NCI-H2029 treated with DMSO at 0.1 percent for 48 hours (cell line): ENCODE data around the gene RPS8.
"Not testable (repeated sequence)": the region's sequence is repeated elsewhere in the genome, so short reads cannot be mapped to it uniquely, and the experiment has no call there.

Experiments used
- DNase-seq: peaks from one replicate; lab custom pipeline; 2025; lab: John Stamatoyannopoulos, UW

The RPS8 gene

GRCh38 chr1:44775078-44775929 is at the start of gene RPS8:
Gene RPS8 (plus strand): TSS chr1:44775540. CDS start chr1:44775597, 57 bp downstream.
- DNase-seq = peak; percentile 98

DNA sequence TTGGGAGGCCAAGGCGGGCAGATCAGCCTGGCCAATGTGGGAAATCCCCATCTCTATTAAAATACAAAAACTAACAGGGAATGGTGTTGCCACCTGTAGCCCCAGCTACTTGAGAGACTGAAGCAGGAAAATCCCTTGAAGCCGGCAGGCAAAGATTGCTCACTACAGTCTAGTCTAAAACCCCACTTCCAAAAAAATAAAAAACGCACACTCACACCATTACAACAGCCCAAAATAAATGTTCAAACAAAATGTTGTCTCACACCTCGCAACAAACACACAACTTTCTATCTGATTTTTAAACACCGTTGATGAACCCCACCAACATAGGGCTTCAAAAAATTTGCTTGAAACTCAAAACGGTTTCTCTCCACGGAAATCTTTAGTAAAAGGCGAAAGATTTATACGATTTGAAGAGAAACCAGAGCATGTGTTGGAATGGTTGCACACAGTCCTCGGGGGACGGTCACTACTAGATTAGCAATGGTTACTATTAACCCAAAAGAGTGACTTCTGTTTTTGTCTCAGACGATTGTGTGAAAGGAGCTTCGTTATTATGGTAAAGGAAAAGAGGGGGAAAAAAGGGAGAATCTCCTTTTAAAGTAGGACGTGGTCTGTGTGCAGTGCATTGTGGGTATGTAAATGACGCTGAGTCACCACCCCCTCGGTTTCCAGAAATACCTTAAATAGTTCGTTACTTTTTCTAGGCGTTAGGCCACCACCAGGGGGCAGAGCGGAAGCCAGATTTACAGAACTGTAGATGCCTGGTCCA is 44.4 kb upstream of the RPS8 start, which contains the start of gene RNU5D-1:
RNU5D-1 (minus strand) TSS at position 430 of the 772 bp plus-strand sequence.
- DNase-seq = peak; percentile 99

DNA sequence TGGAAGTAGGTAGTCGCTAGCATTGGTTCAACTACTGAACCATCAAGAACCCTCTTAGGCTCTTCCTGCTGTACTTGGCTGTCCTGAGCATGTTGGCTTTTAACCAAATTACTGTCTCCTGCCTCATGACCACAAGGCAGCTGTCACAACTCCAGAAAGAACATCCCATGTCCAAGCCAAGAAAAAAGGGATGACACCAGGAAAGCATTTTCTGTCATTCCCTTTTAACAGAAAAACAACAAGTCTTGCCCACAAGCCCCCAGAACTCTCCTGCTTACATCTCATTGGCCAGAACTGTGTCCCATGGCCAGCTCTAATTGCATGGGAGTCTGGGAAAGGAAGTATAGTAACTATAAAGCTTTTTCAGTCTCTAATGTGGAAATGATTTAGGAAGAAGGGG is 42.0 kb upstream of the RPS8 start:
- peak; percentile 90 for DNase-seq

GRCh38 chr1:44733784-44734183 is 41.6 kb upstream of the RPS8 start:
- no peak for DNase-seq

DNA sequence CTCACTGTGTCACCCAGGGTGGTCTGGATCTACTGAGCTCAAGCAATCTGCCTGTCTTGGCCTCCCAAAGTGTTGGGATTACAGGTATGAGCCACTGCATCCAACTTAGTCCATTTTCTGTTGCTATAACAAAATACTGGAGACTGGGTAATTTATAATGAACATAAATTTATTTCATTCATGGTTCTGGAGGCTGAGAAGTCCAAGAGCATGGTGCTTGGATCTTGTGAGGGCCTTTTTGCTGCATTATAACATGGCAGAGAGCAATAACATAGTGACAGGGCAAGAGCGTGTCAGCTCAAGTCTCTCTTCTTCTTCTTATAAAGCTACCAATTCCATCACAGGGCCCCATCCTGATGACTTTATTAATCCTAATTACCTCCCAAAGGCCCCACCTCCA is 39.3 kb upstream of the RPS8 start:
- DNase-seq = no peak

DNA sequence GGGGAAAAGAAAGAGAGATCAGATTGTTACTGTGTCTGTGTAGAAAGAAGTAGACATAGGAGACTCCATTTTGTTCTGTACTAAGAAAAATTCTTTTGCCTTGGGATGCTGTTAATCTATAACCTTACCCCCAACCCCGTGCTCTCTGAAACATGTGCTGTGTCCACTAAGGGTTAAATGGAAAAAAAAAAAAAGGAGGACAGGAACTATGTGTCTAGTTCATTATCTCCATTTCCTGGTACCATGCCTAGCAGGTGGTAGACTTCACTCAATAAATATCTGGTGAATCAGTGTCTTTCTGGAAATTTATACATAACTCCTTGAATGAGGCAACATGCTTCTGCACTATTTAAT is 36.4 kb upstream of the RPS8 start:
- peak; percentile 74 for DNase-seq

DNA sequence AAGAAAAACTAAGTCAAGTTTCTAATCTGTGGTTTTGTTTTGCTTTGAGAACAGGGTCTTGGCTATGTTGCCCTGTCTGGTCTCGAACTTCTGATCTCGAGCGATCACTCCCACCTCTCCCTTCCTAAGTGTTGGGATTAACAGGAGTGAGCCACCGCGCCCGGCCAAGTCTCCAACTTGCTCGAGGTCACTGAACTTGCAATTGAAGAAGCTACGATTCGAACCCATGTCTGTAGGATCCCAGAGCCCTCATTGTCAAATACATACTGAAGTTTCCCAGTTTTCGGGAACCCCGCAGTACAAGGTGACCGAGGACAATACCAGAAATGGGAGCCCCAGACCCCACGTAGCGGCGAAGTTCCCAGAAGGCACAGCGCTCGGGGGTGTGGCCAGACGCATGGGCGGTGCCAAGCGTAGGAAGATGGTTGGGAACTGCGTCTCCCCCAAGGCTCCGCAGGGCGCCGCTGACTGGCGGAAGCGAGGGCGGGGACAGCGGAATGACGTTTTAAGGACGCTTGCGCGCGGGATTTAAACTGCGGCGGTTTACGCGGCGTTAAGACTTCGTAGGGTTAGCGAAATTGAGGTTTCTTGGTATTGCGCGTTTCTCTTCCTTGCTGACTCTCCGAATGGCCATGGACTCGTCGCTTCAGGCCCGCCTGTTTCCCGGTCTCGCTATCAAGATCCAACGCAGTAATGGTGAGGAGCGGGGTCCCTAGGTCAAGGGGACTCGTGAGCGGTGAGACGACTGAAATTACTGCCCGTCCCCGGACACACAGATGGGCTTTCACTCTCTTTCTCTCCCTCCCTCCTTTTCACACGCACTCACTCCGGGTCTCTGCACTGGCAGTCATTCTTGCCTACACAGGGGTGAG is 35.8 kb upstream of the RPS8 start, which contains the start of gene KIF2C:
KIF2C (plus strand) TSS at position 531 of the 872 bp plus-strand sequence; CDS start at position 627, 96 bp downstream.
- peak; percentile 99 for DNase-seq

- no peak for DNase-seq
Measured at GRCh38 chr1:44740179-44740617, 35.1 kb upstream of the RPS8 start.

DNA sequence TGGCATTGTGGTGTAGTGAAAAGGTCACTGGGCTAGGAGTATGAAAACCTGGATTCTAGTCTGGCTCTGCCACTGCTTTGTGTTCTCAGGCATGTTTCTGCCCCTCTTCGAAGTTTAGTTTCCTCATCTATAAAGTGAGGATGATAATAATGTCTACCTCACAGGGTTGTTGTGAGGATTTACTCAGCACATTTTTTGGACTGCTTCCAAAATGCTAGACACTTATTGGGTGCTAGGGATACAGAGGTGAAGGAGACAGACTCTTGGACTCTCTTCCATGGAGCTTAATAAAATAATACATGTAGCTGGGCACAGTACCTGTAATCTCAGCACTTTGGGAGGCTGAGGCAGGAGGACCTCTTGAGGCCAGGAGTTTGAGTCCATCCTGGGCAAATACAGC is 32.1 kb upstream of the RPS8 start:
- no peak for DNase-seq

- no peak for DNase-seq
Measured at GRCh38 chr1:44747878-44748277, 27.5 kb upstream of the RPS8 start.

- no peak for DNase-seq
Measured at GRCh38 chr1:44757420-44757819, 17.9 kb upstream of the RPS8 start.

DNA sequence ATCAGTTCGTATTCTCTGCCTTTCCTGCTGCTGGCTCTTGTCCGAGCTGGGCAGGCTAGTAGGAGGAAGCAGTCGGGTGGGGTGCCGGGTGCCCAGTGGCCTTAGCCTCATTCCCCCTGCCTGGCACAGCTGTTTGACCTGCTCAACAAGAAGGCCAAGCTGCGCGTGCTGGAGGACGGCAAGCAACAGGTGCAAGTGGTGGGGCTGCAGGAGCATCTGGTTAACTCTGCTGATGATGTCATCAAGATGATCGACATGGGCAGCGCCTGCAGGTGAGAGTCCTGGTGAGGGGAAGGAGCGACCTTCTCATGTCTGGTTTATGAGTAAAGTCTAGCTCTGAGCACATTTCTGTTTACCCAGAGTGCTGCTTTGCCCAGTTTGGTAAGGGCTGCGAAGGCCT is 16.3 kb upstream of the RPS8 start:
- DNase-seq = no peak

GRCh38 chr1:44760876-44761275 is 14.5 kb upstream of the RPS8 start:
- DNase-seq = no peak

GRCh38 chr1:44766421-44766820 is 8.9 kb upstream of the RPS8 start:
- not testable (repeated sequence) for DNase-seq

- DNase-seq = no peak
Measured at GRCh38 chr1:44775930-44776729, 790 bp downstream of the RPS8 start.

DNA sequence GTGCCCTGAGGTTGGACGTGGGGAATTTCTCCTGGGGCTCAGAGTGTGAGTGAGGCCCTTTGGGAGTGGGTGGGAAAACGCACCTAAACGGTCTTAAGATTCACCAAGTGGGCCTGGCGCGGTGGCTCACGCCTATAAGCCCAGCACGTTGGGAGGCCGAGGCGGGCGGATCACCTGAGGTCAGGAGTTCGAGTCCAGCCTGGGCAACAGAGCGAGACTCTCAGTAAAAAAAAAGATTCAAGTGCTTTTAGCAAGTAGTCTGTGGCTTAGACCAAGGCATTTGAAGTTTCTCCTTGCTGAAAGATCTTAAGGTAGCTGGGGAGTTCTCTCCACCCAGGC is 1.4 kb downstream of the RPS8 start:
- DNase-seq = no peak

DNA sequence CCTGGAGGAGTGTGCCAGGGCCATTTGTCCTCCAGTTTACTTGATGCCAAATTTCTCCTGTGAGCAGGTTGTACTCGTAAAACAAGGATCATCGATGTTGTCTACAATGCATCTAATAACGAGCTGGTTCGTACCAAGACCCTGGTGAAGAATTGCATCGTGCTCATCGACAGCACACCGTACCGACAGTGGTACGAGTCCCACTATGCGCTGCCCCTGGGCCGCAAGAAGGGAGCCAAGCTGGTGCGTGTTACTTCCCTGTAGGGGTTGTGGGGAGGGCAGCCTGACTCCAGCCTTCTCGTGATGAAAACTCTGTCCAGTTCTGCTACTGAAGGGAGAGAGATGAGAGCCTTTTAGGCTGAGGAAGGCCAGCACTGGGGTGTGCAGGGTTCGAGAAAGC is 2.2 kb downstream of the RPS8 start:
- no peak for DNase-seq

DNA sequence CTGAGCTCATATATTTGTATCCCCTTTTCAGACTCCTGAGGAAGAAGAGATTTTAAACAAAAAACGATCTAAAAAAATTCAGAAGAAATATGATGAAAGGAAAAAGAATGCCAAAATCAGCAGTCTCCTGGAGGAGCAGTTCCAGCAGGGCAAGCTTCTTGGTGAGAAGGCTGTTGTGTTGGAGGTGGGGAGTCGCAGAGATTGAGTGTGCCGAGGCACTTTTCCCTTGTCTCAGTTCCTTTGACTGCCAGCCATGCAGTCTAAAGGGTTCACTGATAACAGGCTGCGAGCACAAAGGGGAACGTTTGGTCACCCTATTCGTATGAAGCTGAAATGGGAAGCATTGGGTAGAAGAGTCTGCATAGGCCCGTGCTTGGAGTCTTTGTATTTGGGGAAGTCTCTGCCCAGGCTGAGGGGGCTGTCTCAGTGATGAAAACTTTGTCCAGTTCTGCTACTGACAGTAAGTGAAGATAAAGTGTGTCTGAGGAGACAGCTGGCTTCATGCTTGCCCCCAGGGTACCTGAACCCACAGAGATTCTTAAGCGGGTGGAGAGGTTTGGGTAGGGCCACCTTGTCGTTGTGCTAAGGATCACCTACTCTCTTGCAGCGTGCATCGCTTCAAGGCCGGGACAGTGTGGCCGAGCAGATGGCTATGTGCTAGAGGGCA is 2.8 kb downstream of the RPS8 start:
- DNase-seq = no peak

GRCh38 chr1:44778705-44779576 is 3.6 kb downstream of the RPS8 start:
- no peak for DNase-seq
